ENCODE results near the gene ZGPAT.

DNA sequence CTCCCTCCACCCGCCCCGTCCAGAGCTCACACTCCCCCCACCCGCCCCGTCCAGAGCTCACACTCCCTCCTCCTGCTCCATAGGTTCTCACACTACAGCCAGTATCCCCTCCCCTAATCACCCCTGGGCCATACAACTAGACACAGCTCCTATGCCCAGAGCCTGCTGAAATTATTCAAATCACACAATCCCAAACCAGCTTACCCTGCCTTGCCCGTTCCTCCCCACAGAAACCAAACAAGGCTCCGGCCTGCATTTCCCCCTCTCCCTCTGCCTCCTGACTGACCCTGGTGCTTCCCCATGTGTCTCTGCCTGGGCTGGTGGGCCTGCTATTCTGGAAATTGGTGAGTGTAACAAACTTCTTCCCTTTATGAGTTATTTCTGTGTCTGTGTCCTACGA lies 50.3 kb downstream of the ZGPAT start:
- TF ChIP-seq CTCF (conservative IDR thresholded peaks at IDR 0.05; ENCODE audit: low read length), result no peak
- TF ChIP-seq EZH2phosphoT487 (IDR thresholded peaks at IDR 0.05; ENCODE audit: borderline replicate concordance), result no peak
